Stimulated activated naive CD4-positive, alpha-beta T cell (primary cell): ENCODE measurements around the gene TRIP6.

Experiments
- DNase-seq, 6 experiments: peaks; one replicate each; lab custom pipeline; 2025; lab: John Stamatoyannopoulos, UW

Gene TRIP6, protein sequence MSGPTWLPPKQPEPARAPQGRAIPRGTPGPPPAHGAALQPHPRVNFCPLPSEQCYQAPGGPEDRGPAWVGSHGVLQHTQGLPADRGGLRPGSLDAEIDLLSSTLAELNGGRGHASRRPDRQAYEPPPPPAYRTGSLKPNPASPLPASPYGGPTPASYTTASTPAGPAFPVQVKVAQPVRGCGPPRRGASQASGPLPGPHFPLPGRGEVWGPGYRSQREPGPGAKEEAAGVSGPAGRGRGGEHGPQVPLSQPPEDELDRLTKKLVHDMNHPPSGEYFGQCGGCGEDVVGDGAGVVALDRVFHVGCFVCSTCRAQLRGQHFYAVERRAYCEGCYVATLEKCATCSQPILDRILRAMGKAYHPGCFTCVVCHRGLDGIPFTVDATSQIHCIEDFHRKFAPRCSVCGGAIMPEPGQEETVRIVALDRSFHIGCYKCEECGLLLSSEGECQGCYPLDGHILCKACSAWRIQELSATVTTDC

DNA sequence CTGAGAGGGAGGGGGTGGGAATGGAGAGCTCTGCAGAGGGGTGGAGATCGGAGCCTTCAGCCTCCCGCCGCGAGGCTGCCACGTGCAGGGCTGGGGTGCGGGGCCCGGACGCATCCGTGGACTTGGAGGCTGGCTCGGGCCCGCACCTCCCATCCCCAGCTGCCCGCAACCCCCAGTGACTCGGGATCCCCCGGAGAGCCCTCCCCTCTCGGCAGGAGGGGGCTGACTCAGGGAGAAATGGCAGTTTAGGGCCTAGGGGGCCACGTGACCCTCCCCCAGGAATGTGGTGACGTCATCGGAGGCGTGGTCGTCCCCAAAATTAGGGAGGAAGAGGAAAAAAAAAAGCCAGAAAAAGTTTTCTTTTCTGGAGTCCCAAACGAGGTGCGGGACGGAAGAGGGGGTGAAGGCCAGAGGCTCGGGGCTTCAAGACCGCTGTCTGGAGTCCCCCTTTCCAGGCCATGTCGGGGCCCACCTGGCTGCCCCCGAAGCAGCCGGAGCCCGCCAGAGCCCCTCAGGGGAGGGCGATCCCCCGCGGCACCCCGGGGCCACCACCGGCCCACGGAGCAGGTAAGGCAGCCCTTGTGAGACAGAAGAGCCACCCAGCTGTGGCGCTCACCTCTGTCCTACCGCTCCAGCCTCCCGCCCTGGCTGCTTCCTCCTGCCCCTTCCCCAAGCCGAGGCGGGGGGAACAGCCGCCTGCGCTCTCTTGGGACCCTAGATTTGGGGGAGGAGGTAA lies at the start of gene TRIP6:
TSS of gene TRIP6 (plus strand) at position 348 of the 736 bp plus-strand sequence. CDS start at position 459, 111 bp downstream.
- DNase-seq, result peak in 5 of 6 experiments; percentile 23 to 59 (median 35)

DNA sequence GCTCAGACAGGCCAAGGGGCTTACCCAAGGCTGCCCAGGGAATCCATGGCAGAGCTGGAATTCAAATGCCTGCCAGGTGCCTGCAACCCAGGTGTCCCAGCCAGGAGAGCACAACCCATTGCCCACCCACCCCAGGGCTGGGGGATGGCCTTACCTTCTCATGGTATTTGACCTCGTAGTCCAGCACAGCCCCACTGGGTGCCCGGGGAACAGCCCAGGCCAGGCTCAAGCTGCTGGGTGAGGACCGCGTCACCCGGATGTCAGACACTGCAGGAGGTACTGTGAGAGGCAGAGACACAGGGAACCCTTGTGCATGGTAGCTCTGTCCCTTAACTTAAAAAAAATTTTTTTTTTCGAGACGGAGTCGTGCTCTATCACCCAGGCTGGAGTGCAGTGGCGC lies 48.8 kb upstream of the TRIP6 start:
- no peak for DNase-seq

DNA sequence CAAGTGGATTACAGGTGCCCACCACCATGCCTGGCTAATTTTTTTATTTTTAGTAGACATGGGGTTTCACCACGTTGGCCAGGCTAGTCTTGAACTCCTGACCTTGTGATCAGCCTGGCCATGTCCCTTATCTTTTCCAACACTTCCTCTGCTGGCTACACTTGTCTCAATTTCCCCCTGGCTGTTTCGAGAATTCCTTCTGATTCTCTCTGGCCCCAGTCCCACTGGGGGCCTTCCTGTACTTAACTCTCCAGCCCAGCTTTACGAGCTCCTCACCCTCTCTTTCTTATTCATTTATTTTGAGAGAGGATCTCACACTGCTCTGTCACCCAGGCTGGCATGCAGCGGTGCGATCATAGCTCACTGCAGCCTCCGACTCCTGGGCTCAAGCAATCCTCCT lies 48.4 kb upstream of the TRIP6 start:
- DNase-seq, result no peak

DNA sequence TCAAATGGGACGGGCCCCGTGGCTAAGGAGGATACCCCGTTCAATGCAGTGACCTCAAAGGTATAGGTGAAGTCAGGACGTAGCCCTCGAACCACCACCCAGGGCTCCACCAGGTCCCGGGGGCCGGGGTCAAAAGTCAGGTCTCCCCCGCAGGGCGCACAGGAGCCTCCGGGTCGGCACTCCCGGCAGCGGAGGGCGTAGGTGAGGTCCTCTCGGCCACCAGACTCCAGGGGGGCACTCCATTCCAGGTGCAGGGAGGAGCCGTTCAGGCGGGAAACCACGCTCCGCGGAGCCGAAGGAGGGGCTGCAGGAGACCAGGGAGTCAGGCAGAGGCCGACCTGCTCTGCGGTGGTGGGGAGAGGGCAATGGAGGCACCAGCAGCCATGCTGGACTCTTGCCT lies 47.6 kb upstream of the TRIP6 start:
- no peak for DNase-seq

DNA sequence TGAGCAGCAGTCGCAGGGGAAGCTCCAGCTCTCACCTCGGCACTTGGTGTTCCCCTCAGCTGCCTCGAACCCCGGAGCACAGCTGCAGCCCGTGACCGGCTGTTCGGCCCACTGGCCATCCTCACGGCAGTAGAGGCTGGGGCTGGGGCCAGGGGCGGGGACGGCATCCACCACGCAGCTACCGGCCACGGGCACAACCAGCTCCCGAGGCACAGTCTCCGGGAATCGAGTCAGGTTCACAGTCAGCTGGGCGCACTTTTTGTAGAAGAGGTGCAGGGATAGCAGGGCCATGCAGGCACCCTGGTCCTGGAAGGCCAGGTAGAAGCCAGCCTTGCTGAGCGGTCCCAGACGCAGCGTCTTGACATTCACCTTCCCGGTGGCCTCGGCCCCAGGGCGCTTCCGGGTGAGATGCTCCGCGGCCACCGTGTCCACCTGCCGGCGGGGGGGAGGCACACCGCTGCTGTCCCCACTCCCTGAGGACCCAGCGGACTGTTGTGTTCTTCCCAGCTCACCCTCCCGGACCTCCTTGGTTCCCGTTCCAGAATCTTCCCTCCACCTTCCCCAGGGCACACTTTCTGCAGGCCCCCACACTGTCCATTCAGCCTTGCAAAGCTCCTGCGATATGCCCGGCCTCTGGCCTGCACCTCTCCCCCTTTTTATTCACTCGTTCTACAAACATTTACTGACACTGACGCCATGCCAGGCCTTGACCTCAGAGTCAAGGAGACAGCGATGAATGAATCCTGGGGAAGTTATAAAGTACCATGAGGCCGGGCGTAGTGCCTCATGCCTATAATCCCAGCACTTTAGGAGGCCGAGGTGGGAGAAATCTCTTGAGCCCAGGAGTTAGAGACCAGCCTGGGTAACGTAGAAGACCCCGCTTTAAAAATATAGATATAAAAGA lies 44.7 kb upstream of the TRIP6 start:
- DNase-seq, result no peak

DNA sequence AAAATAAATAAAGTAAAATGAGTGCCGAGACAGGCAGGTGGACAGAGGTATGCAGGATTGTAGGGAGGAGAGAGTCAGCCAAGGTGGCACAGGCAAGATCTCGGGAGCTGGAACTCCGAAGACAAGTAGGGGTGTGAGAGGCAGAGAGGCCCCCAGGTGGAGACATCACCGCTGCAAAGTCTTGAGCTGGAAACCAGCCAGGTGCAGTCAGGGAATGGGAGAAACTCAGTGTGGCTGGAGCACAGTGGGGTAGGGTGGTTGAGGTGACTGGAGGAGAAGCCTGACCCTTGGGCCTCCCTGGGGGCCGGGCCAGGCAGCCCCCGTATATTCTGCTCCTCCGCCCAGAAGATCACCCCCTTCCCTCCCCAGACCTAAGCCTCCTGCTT lies 44.1 kb upstream of the TRIP6 start:
- no peak for DNase-seq

DNA sequence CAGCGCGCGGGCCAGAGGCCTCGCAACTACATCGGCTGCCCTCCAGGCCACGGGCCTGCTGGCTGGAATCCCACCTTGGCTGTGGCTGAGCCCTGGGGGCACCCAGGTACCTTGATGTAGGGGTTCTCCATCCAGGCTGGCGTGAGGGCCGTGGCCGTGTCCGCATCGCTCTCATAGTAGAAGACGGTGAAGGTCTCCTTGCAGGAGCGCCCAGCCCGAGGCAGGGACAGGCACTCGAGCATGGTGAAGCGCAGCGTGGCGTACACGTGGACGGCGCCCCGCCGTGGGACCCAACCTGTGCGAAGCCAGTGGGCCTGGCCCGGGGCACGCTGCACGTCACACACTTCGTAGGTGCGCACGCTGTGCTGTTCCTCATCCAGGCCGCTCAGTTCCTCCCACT lies 43.7 kb upstream of the TRIP6 start:
- DNase-seq, result no peak

DNA sequence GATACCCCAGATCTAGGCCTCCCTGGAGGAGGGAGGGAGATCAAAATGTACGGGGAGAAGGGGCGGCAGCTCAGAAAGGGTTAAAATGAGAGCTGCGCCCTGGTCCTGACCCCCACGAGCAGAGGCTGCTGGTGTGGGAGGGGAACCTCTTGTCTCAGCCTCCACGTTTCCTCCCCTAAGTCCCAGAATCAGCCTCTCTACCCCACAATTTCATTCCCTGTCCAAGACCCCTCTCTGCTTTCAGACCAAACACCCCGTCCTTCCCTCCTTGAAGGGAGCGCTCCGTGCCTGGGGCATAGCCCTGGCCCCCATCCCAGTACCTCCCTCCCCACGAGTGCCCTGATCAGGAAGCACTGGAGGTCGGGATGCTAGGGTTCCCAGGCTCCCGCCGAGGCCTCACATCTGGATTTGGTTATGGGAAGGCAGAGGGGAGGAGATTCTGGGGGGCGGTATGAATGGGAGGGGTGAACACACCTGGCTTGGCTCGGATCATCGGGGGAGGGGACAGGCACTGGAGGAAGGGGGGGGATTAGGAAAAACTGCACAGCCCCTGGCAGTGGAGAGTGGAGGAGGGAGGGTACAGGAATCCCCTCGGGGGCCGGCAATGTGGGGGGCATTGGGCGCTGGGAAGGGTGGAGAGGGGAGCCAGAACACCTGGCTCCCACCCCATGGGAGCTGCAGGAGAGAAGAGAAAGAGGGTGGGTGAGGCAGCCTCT lies 42.5 kb upstream of the TRIP6 start:
- no peak for DNase-seq

DNA sequence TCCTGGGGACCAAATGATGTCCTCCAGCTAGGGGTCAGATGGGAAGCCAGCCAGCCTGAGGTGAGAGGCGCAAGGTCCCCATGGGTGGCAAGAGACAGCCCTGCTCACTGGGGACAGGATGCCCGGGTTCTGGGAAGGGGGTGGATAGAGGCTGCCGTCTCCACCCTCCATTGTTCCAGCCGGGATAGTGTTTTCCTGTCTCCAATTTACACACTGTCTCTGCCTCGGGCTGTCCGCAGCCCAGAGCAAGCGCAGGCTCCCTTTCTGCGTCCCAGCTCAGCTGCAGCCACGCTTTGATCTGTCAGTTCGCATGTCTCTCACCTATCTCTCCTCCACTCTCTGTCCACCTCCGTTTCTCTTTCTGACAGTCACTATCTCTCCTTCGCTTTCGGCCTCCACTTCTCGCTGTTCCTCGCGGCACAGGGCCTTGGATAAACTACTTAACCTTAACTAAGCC lies 41.9 kb upstream of the TRIP6 start:
- no peak for DNase-seq

DNA sequence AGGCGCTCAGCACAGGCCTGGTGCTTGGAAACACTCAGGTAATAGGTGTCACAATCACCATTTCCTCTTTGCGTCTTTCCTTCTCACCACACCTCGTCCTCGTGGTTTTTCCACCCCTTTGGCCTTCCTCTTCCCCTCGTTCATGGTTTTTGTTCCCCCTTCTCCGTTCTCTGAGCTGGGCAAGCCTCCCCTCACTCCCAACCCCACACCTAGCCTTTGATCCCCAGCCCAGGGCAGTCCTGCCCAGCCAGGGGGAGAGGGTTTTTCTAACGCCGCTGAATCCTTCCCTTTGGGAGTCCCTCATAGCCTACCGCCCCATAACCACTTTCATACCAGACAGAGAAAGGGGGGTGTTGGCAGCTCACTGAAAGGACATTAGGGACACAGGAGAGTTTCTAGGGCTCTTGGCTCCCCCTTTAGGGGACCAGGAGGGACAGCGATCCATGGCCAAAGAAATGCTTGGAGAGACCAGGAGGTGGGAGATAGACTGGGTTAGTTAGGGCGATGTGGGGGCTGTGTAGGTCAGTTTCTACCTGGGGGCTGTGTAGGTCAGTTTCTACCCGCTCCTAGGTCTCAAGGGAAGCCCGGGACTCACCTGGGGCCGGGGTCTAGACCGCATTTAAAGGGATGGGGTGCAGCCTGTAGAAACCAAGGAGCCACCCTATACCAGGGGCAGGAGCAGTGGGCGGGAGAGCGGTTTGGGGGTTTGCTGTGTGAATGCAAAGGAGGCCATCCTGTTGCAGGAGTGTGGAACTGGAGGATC lies 41.3 kb upstream of the TRIP6 start:
- no peak for DNase-seq

DNA sequence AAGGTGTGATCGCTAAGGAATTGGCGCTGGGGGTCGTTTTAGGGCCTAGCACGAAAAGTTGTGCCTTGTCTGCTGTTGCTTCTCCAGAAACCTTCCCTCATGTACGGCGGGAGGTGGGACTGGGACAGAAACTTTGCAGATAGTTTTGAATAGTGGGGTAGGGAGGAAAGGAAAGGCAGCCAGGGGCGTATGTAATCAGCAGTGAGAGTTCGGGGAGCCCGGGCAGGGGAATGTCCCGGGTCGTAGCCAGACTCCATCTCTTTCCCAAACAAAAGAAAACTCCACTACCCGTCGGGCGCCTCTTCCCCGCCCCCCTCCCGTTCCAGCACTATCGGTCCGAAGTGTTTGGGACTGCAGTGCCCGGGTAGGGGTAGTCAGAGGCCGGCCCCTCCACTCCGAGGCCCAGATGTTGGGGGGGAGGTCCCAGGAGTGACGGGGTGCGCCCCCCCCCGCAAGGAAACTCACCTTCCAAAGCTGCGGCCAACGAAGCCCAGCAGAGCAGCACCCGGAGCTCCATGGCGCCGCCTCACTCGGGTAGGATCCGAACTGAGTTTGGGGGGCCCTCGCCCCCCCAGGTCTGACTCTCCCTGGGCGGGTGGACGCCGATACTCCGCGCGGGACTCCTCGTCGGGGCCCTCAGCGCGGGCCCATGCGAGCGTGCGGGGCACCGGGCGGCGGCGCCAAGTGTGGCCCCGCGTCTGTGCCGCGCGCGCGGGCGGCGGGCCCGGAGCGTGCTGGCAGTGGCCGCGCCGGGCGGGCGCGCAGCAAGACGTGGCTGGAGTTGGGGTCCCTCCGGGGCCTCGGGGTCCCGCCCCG lies 40.5 kb upstream of the TRIP6 start:
- no peak for DNase-seq

DNA sequence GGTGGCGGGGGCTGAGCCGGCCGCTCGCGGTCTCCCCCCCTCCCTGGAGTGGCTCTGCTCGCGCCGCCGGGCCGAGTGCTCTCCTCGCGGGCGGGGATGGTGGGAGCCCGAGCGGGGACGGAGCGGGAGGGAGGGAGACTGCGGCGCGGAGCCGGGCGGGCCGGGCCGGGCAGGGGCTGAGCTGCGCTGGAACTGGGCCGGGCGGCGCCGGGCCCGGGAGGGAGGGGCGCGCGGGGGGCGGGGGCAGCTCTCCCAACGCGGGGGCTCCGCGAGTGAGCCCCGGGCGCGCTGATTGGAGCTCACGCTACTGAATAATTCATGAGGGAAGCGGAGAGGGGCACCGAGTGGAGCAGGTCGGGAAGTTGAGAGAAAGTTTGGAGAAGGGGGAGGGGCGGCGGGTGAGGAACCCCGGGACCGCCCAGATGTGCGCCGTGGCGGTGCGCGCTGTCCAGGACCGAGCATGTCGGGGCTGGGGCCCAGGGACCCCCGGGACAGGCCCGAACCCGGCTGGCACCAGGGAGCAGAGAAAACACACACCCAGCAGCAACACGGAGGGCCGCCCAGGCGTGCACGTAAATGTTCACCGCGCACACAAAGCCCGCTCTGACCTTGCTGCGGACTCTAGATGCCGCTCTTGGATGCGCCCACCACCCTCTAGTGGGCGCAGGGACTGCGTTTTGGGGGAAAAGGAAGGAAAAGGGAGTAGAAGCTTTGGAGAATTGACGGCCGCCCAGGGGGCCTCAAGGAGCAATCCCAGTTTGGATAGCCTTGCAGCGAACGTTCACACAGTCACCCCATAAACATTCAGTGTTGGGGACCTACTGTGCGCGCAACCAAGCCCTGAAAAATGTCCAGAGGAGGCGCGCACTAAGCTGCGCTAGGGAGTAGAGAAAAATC lies 39.6 kb upstream of the TRIP6 start, which contains the start of gene EPHB4:
TSS of gene EPHB4 (minus strand) at position 194 of the 897 bp plus-strand sequence. CDS start 493 bp downstream, outside the sequence.
- DNase-seq, result no peak

DNA sequence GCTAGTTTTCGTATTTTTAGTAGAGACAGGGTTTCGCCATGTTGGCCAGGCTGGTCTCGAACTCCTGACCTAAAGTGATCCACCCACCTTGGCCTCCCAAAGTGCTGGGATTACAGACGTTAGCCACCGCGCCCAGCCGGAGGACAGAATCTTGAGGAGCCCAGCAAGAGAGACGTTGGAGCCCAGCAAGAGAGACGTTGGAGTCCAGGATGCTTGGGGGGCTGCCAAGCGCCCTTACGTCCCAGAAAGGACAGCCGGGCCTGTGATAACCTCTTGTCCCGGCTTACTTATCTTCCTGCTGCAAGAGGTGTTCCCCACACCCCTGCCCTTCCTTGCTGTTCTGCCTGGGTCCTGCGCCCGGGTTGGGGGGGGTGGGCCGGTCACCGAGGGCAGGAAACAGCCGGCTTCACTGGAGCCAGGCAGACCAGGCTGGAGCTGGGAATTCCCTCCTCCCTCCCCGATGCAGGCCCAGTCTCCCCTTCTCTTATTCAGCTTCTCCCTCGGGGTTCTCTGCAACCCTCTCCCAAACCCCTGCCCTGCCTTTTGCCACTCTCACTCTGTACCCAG lies 38.0 kb upstream of the TRIP6 start:
- no peak for DNase-seq

DNA sequence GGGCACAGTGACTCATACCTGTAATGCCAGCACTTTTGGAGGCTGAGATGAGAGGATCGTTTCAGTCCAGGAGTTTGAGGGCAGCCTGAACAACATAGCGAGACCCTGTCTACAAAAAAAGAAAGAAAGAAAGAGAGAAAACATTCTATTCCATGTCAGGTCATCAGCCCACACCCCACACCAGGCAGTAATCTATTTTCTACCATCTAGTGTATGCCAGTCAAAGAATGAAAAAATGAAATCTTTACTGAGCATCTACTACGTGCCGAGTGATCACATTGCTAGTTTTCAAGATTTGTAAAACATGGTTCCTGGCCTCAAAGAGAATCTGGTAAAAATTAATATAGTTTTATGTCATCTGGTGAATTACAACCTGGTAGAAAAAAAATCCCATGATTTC lies 36.8 kb upstream of the TRIP6 start:
- DNase-seq, result no peak

DNA sequence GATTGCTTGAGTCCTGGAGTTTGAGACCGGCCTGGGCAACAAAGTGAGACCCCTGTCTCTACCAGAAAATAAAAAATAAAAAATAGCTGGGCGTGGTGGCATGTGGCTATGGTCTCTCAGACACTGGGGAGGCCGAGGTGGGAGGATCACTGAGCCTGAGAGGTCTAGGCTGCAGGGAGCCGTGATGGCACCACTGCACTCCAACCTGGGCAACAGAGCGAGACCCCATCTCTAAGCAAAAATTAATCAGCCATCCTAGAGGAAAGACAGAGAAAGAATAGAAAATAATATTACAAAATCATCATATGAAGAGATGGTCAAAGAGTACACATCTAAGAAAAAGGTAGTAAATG lies 34.9 kb upstream of the TRIP6 start:
- no peak for DNase-seq

DNA sequence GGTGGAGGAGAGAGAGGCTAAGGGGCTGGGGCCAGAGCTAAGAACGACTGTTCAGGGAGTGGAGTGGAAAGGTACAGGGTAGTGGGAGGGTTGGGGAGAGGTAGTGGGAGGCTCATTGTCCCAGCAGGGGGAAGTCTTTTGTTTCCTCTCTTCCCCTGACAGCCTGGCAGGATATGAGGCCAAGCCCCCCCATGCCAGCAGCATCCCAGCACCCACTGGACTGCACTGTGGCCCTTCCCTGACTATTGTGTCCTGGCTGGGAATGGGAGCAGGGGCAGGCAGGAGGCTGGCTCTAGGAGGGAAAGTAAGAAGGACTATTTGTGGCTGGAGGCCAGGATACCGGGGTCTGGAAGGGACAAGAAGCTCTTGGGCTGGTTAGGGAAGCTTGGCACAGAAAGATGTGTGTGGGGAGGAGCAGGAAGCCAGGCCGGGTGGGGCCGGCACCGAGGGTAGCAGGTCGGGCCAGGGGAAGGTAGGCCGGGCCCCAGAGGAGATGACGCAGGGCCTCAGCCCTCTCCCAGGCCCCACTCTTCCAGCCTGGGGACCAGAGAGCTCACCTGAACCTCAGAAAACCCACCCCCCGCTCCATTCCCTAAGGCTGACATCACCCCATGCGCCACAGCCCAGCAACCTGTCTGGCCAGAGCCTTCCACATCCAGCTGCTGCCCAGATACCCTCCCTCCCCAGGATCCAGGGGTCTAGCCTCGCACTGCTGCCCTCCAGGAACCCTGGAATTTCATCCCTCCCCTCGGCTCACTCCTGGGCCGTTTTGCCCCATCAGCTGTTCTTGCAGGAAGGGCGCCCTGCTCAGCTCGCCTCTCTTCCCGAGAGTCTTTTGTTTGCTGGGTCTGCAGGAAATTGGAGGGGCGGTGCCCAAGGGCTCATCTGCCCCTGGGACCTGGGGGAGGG lies 31.0 kb upstream of the TRIP6 start:
- no peak for DNase-seq

DNA sequence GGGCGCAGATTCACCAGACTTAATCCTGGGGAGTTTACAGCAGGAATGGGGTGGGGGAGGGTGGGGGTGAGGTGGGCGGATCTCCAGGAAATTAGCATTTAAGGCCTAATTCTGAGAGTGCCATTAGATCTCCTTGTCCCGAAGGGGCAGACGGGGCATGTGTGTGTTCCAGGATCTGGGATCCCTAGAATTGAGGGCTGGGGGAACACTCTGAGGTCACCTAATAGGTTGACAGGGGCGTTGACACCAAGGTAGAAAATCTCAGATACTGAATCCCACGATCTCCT lies 30.4 kb upstream of the TRIP6 start:
- DNase-seq, result no peak
